HEK293 (cell line): ENCODE data around the gene GNG14.
"Not testable (repeated sequence)": the region's sequence is repeated elsewhere in the genome, so short reads cannot be mapped to it uniquely, and the experiment has no call there.

Experiments used
- CTCF ChIP-seq: fragments of 450-650 bp; formaldehyde crosslinking; IDR thresholded peaks from 2 replicates; pipeline ENCODE4 v1.5.1; 2016; ENCODE audit warnings: missing biosample characterization, missing genetic modification characterization
- ZBTB7A ChIP-seq: fragments of 450-650 bp; formaldehyde crosslinking; IDR thresholded peaks from 2 replicates; pipeline ENCODE4 v1.5.1; 2016; ENCODE audit warnings: low read depth, missing biosample characterization, missing genetic modification characterization
- ZNF140 ChIP-seq: fragments of 450-650 bp; formaldehyde crosslinking; IDR thresholded peaks from 2 replicates; pipeline ENCODE4 v1.5.1; 2016; ENCODE audit warnings: missing biosample characterization, missing genetic modification characterization
- ZNF274 ChIP-seq, 2 experiments: fragments of 200-500 bp in 1 of 2; fragments of 450-650 bp in 1 of 2; sonication (Bioruptor generic) in 1 of 2; formaldehyde crosslinking in 1 of 2; IDR thresholded peaks; 2 replicates each; pipeline versions ENCODE4 v1.5.1 to v1.6.1; 2014 to 2016; ENCODE audit warnings: borderline replicate concordance in 1 of 2, inconsistent platforms in 1 of 2, low read length in 1 of 2, missing biosample characterization in 1 of 2, missing genetic modification characterization in 1 of 2
- ZNF311 ChIP-seq: fragments of 450-650 bp; formaldehyde crosslinking; IDR thresholded peaks from 2 replicates; pipeline ENCODE4 v1.5.1; 2017; ENCODE audit warnings: missing biosample characterization, missing genetic modification characterization, borderline replicate concordance
- ZNF558 ChIP-seq: fragments of 450-650 bp; formaldehyde crosslinking; IDR thresholded peaks from 2 replicates; pipeline ENCODE4 v1.5.1; 2016; ENCODE audit warnings: missing biosample characterization, missing genetic modification characterization

- not testable (repeated sequence) for TF ChIP-seq ZNF274 (IDR thresholded peaks at IDR 0.05; ENCODE audit: low read length); ZNF274 (tag by site-specific recombination; IDR thresholded peaks at IDR 0.05; ENCODE audit: borderline replicate concordance); ZNF140 (tag by site-specific recombination); ZNF558 (tag by site-specific recombination); CTCF (tag by site-specific recombination); ZBTB7A (tag by site-specific recombination); ZNF311
Measured at GRCh38 chr19:12697425-12697824, 9.6 kb downstream of the GNG14 start.
